Stimulated activated memory B cell treated with anti-CD40 and anti-IgM and Interleukin-4, amounts not matched to agents 10 μg/mL and 1 μg/mL and 100 μg/mL, for 72 hours (primary cell): ENCODE data around the gene SPECC1.
"Not testable (repeated sequence)": the region's sequence is repeated elsewhere in the genome, so short reads cannot be mapped to it uniquely, and the experiment has no call there.

ENCODE experiments used
- ATAC-seq: fragments of 150-1000 bp; cut with Tn5 transposase; 2 replicates; pipeline ENCODE4 v1.10.0; 2021
- H3K27ac Mint-ChIP-seq: one replicate; pipeline ENCODE4 v1.8.0; 2022; ENCODE audit warnings: mild to moderate bottlenecking, mixed read lengths
- H3K27me3 Mint-ChIP-seq: one replicate; pipeline ENCODE4 v1.8.0; 2022; ENCODE audit warnings: mixed read lengths
- H3K36me3 Mint-ChIP-seq: one replicate; pipeline ENCODE4 v1.8.0; 2022; ENCODE audit warnings: mixed read lengths
- H3K4me1 Mint-ChIP-seq: one replicate; pipeline ENCODE4 v1.8.0; 2022; ENCODE audit warnings: mixed read lengths
- H3K4me3 Mint-ChIP-seq: one replicate; pipeline ENCODE4 v1.8.0; 2022; ENCODE audit warnings: mild to moderate bottlenecking, moderate library complexity, mixed read lengths
- H3K9me3 Mint-ChIP-seq: one replicate; pipeline ENCODE4 v1.8.0; 2022; ENCODE audit warnings: mixed read lengths

Gene SPECC1

DNA sequence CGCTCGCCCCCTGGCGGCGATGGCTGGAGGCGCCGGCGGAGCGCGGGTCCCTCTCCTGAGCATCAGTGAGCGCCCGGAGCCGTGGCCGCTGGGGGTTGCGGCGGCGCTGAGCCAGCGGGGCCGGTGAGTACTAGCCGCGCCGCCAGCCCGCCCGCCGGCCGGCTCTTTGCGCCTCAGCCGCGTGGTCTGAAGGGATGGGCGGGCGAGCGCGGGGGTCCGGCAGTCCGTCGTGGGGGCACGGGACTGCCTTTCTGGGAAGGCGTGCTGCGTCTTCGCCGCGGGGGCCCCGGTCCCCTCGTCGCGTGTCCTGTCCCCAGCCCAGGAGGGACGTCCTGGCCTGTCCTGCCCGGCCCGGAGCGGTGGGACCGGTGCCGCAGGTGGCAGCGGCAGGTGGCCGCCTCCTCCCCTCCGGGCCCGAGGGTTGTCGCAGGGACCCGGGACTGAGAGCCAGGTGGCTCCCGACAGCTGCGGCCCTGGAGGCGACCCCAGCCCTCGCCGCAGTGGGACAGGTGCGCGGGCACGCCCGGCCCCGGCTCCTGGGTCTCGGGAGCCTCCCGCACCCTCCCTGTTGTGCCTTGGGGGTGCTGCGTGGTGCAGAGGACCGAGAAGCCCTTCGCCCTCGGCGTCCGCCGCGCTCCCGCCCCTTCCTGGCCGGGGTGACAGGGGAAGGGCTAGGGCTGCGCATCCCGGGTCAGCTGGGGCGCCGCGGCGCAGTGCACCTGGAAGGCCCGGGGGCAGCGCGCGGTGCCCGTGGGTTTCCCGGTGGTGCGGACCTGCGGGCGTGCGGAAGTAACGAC, at the start of gene SPECC1:
SPECC1 (plus strand) TSS at position 58 of the 797 bp plus-strand sequence. CDS start 87,293 bp downstream, outside the sequence.
- no peaks in the 10 kb centered on the region for H3K36me3 Mint-ChIP-seq
- ATAC-seq = peak; percentile 98
- H3K27me3 Mint-ChIP-seq = peaks cover 63% of the 10 kb centered on the region
- peak within 1 kb of the TSS; percentile 93 for H3K4me3 Mint-ChIP-seq
- peaks cover 12% of the 10 kb centered on the region for H3K4me1 Mint-ChIP-seq
- H3K9me3 Mint-ChIP-seq = no peaks in the 10 kb centered on the region
- H3K27ac Mint-ChIP-seq = peak within 1 kb of the TSS; percentile 69

DNA sequence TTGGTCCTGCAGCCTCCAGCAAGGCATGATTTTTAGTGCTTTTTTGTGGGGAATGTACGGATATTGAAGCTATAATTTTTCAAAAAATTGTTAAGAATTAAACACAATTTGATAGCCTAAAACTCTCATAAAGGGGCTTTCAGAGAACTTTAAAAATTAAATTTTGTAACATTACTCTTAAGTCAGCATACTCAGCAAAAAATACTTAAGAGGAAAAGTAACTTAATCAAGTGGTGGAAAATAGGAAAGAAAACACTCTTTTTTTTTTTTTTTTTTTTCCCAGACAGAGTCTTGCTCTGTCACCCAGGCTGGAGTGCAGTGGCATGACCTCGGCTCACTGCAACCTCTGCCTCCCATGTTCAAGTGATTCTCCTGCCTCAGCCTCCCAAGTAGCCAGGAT, 46.2 kb upstream of the SPECC1 start:
- H3K27me3 Mint-ChIP-seq, H3K27ac Mint-ChIP-seq, H3K4me3 Mint-ChIP-seq, H3K9me3 Mint-ChIP-seq, ATAC-seq: not testable (repeated sequence)
- Mint-ChIP-seq H3K36me3 (peaks cover 36% of the 10 kb centered on the region), H3K4me1 (peaks cover 25% of the 10 kb centered on the region)

DNA sequence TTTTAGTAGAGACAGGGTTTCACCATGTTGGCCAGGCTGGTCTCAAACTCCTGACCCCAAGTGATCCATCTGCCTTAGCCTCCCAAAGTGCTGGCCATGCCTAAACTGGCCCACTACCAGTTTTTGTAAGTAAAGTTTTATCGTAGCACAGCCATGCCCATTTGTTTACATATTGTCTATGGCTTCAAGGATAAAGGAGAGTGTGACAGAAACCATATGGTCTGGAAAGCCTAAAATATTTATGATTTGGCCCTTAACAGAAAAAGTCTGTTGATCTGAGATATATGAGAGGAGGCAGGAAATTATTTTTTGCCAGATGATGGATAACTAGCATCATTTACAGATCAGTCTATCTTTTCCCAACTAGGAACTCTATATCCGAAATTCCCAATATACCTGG, 36.0 kb upstream of the SPECC1 start:
- no peak overlapping the region for H3K4me3 Mint-ChIP-seq
- no peaks in the 10 kb centered on the region for H3K27me3 Mint-ChIP-seq
- H3K27ac Mint-ChIP-seq = no peak overlapping the region
- H3K9me3 Mint-ChIP-seq = no peaks in the 10 kb centered on the region
- H3K36me3 Mint-ChIP-seq = peaks cover 39% of the 10 kb centered on the region
- no peak for ATAC-seq
- peaks cover 34% of the 10 kb centered on the region for H3K4me1 Mint-ChIP-seq

- H3K27ac Mint-ChIP-seq = peak overlapping the region; percentile 99
- peaks cover 29% of the 10 kb centered on the region for H3K36me3 Mint-ChIP-seq
Observed at GRCh38 chr17:19975601-19976000, 33.6 kb upstream of the SPECC1 start.

GRCh38 chr17:19977293-19978208, 31.6 kb upstream of the SPECC1 start, which contains the start of gene AKAP10:
Gene AKAP10, minus strand, starts transcription at chr17:19977828. Its CDS starts 149 bp downstream, at chr17:19977679.
- peak; percentile 94 for ATAC-seq
- H3K9me3 Mint-ChIP-seq = no peaks in the 10 kb centered on the region
- H3K36me3 Mint-ChIP-seq = peaks cover 20% of the 10 kb centered on the region
- peak within 1 kb of the TSS; percentile 99 for H3K27ac Mint-ChIP-seq
- no peaks in the 10 kb centered on the region for H3K27me3 Mint-ChIP-seq
- peaks cover 39% of the 10 kb centered on the region for H3K4me1 Mint-ChIP-seq
- H3K4me3 Mint-ChIP-seq = peak within 1 kb of the TSS; percentile 100

More at GRCh38 chr17:19975601-19976000, 33.6 kb upstream of the SPECC1 start:
- H3K27me3 Mint-ChIP-seq = no peaks in the 10 kb centered on the region
- no peaks in the 10 kb centered on the region for H3K9me3 Mint-ChIP-seq
- H3K4me1 Mint-ChIP-seq = peaks cover 39% of the 10 kb centered on the region
- ATAC-seq = no peak
- peak overlapping the region; percentile 44 for H3K4me3 Mint-ChIP-seq

- Mint-ChIP-seq H3K9me3 (no peaks in the 10 kb centered on the region), H3K27ac (peak overlapping the region; percentile 99), H3K27me3 (no peaks in the 10 kb centered on the region), H3K36me3 (peaks cover 20% of the 10 kb centered on the region), H3K4me1 (peaks cover 35% of the 10 kb centered on the region), H3K4me3 (peak overlapping the region; percentile 100)
- ATAC-seq = peak; percentile 77
Observed at GRCh38 chr17:19978209-19978802, 30.9 kb upstream of the SPECC1 start.

DNA sequence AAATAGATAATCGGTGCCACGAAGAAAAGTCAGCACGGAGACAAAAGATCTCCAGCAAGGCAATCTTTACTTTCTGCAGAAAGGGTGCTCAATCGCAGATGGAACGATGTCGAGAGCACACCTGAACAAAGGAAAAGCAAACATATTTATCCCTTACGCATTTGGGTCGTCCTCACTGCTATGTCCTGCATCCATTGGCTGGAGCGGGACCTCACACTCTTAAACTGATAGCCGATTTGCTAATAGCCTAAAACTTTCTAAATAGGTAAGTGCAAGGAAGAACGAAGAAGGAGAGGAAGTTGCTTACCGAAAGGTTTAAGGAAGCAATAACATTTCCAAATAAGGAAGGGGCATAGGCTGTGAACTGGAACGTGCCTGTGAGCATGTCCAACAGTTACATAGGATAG, 30.4 kb upstream of the SPECC1 start:
- Mint-ChIP-seq H3K4me3 (peak overlapping the region; percentile 100), H3K4me1 (peaks cover 30% of the 10 kb centered on the region), H3K9me3 (no peaks in the 10 kb centered on the region), H3K36me3 (peaks cover 15% of the 10 kb centered on the region), H3K27ac (peak overlapping the region; percentile 99), H3K27me3 (no peaks in the 10 kb centered on the region)
- ATAC-seq = no peak

DNA sequence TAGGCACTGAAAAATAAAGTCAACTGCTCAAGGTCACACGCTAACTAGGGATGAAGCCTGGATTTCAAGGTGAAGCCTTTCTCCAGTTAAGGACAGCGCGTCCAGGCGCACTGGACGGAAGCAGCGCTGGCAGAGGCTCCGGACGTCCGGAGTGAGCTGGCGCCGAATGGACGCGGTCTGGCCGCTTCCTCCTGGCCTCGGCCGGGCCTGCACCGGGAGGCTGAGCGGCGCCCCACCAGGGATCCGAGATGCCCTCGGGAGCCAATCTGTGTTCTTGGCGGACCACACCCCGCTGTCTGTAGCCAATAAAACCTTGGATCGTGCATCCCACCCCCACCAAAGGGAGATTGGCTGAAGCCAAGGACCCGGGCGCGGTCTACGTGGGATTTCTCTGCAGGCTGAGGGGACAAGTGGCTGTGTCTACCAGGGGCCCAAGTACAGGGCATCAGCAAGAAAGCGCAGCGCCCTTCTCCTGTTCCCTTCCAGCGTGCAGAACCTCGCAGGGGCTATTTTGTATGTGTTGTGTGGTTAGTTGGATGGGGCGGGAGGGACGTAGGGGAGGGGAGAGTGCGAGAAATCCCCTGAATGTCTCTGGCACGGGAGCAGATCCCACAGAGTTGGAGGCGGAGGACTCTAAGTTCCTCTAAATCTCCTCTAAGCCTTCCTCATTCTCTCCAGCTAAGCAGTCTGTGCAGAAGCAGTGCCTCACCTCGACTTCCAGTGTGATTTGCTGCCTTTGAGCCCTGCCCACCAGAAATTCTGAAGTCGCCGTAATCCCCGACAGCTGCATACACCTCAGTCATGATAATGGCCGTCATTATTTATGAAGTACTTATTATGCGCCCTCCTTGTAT, 29.0 kb upstream of the SPECC1 start:
- no peak overlapping the region for H3K4me3 Mint-ChIP-seq
- no peaks in the 10 kb centered on the region for H3K27me3 Mint-ChIP-seq
- no peak overlapping the region for H3K27ac Mint-ChIP-seq
- peaks cover 23% of the 10 kb centered on the region for H3K4me1 Mint-ChIP-seq
- H3K36me3 Mint-ChIP-seq = peaks cover 9% of the 10 kb centered on the region
- no peaks in the 10 kb centered on the region for H3K9me3 Mint-ChIP-seq
- no peak for ATAC-seq

DNA sequence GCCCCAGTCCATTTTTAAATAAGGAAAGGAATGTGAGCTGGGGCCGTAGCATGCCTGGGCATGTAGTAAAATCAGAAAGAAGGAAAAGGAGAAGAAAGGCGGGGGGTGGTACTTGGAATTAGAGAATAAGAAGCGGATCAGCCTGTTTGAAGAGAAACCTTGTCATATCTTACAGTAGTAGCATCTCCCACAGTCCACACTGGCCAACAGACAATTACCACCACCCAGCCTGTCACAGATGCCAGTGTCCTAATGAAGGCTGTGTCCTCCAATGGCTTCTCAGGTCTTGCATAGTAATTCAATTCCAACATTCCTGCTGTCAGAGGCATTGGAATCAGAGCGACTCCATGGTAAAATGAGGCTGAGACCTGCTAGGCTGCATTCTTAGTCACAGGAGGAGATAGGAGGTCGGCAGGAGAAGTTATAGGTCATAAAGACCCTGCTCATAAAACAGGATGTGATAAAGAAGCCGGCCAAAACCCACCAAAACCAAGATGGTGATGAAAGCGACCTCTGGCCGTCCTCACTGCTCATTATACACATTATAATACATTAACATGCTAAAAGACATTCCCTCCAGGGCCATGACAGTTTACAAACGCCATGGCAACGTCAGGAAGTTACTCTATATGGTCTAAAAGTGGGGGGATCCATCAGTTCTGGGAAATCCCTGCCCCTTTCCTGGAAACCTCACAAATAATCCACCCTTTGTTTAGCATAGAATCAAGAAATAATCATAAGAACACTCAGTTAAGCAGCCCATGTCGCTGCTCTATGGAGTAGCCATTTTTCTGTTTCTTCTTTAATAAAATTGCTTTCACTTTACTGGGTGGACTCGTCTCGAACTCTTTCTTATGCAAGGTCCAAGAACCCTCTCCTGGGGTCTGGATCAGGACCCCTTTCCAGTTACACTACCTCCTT, 22.0 kb upstream of the SPECC1 start:
- no peak overlapping the region for H3K4me3 Mint-ChIP-seq

DNA sequence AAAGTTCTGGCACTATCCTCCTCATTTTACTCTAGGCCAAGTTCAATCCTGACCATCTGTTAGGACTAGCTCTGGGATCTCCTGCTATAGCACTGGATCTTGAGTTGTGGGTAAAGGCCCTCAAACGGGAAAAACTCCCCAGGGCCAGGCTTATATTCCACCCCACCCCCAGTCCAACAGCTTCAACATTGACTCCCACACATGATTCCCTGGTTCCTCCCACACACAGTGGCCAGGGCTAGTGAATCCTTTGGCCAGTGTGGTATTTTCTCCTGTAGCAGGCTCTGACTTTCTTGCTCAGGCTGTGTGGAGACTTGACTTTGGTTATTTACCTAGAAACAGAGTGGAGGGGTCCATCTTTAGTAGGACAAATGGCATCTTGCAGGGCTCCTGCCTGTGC, 21.3 kb upstream of the SPECC1 start:
- no peaks in the 10 kb centered on the region for H3K9me3 Mint-ChIP-seq
- no peak for ATAC-seq
- peaks cover 3% of the 10 kb centered on the region for H3K4me1 Mint-ChIP-seq
- H3K4me3 Mint-ChIP-seq = no peak overlapping the region
- H3K27me3 Mint-ChIP-seq = peaks cover 28% of the 10 kb centered on the region
- H3K36me3 Mint-ChIP-seq = no peaks in the 10 kb centered on the region
- H3K27ac Mint-ChIP-seq = no peak overlapping the region

More for the DNA sequence above, 22.0 kb upstream of the SPECC1 start:
- peaks cover 21% of the 10 kb centered on the region for H3K27me3 Mint-ChIP-seq
- no peak for ATAC-seq
- H3K9me3 Mint-ChIP-seq = no peaks in the 10 kb centered on the region
- H3K4me1 Mint-ChIP-seq = no peaks in the 10 kb centered on the region
- H3K27ac Mint-ChIP-seq = no peak overlapping the region
- no peaks in the 10 kb centered on the region for H3K36me3 Mint-ChIP-seq

DNA sequence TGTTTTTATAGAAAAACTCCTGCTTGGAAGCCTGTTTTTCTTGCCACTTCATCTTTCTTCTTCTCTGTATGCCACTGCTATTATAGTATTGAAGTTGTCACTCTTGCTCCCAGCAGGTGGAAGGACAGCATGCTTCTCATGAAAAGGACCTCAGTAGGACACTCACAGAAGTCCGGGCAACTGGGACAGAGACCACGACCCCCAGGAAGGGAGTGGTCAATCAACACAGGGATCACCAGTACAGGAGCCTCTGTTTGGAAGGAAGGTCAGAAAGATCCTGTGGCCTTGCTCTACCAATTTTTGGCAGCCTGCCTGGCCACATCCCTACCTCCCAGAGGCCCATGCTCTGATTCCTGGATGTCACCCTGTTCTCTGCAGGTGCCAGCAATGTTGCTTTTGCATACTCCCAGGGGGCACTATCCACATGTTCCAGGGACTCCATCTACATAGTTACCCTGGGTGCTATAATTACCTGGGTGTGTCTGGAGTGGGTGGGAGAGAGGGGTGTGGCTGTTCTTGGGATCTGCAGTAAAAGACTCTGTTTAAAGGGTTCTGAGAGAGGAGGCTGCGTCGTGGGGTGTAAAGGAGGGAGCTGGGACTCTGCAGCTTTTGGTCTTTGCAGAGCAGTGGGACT, 17.8 kb upstream of the SPECC1 start:
- peaks cover 37% of the 10 kb centered on the region for H3K27me3 Mint-ChIP-seq
- no peak overlapping the region for H3K4me3 Mint-ChIP-seq
- no peaks in the 10 kb centered on the region for H3K36me3 Mint-ChIP-seq
- no peak for ATAC-seq
- peaks cover 11% of the 10 kb centered on the region for H3K4me1 Mint-ChIP-seq
- no peaks in the 10 kb centered on the region for H3K9me3 Mint-ChIP-seq
- H3K27ac Mint-ChIP-seq = no peak overlapping the region

- no peaks in the 10 kb centered on the region for H3K36me3 Mint-ChIP-seq
- H3K4me3 Mint-ChIP-seq = peak overlapping the region; percentile 33
- peaks cover 11% of the 10 kb centered on the region for H3K4me1 Mint-ChIP-seq
- no peak overlapping the region for H3K27ac Mint-ChIP-seq
- peaks cover 48% of the 10 kb centered on the region for H3K27me3 Mint-ChIP-seq
- H3K9me3 Mint-ChIP-seq = no peaks in the 10 kb centered on the region
- peak; percentile 93 for ATAC-seq
Observed at GRCh38 chr17:19992803-19993713, 16.1 kb upstream of the SPECC1 start.
